Uterus (tissue), 4 donors: ENCODE results near the gene FOXD4L4. TPM values are rescaled to one million over a fixed set of nuclear protein-coding genes. Genes with fewer than 3 reads are reported as not detected.
"Not testable (repeated sequence)": the region's sequence is repeated elsewhere in the genome, so short reads cannot be mapped to it uniquely, and the experiment has no call there.

ENCODE experiments used
- DNase-seq, 2 donors: peaks; one replicate each; pipeline ENCODE4 v3.0.0-alpha.2; 2019 to 2020
- H3K27ac ChIP-seq, 2 donors: fragments of 200-600 bp; sonication (generic); 1 replicate in 1 of 2; 2 replicates in 1 of 2; pipeline ENCODE4 v1.5.1; 2016 to 2018
- H3K27me3 ChIP-seq, 2 donors: fragments of 200-600 bp; sonication (generic); one replicate each; pipeline ENCODE4 v1.5.1; 2018 to 2019; ENCODE audit warnings: control low read depth in 1 of 2
- H3K36me3 ChIP-seq, 2 donors: fragments of 200-600 bp; sonication (generic); one replicate each; pipeline ENCODE4 v1.5.1; 2019; ENCODE audit warnings: control low read depth in 1 of 2
- H3K4me1 ChIP-seq, 2 donors: fragments of 200-600 bp; sonication (generic); one replicate each; pipeline ENCODE4 v1.5.1; 2018 to 2019; ENCODE audit warnings: control low read depth in 1 of 2
- H3K4me3 ChIP-seq, 2 donors: fragments of 200-600 bp; sonication (generic); 1 replicate in 1 of 2; 2 replicates in 1 of 2; pipeline ENCODE4 v1.5.1; 2018 to 2019; ENCODE audit warnings: mild to moderate bottlenecking in 1 of 2
- H3K9me3 ChIP-seq, 2 donors: fragments of 200-600 bp; sonication (generic); one replicate each; pipeline ENCODE4 v1.5.1; 2019; ENCODE audit warnings: control low read depth in 1 of 2
- intact Hi-C: fragments of 100-400 bp; cut with DNase I; formaldehyde crosslinking; loops from one replicate; pipeline ENCODE4 v1.15.1; 2023; ENCODE audit warnings: low total_unique reads
- total RNA-seq, 4 donors: library from RNA; depleted of rRNA in 3 of 4; stranded (reverse); fragments of >200 nt in 3 of 4; gene quantifications; one replicate each; pipeline versions ENCODE4 v1.1.0 to v1.2.4, GENCODE V29; 2014 to 2023
- donor health status: DM: yes; HTN: yes; CAD: no.

FOXD4L4 gene
- under 1 TPM in 2 of 4 donors, not detected in 2; 0.21 to 0.35 TPM for total RNA-seq

DNA sequence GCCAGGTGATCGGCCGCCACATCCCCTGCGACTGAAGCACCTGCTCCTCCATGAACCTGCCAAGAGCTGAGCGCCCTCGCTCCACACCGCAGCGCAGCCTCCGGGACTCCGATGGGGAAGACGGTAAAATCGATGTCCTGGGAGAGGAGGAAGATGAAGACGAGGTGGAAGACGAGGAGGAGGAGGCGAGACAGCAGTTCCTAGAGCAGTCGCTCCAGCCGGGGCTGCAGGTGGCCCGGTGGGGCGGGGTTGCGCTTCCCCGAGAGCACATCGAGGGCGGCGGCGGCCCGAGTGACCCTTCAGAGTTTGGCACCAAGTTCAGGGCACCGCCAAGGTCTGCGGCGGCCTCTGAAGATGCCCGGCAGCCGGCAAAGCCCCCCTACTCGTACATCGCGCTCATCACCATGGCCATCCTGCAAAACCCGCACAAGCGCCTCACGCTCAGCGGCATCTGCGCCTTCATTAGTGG, at the start of gene FOXD4L4:
TSS of gene FOXD4L4 (plus strand) at position 51 of the 469 bp plus-strand sequence. CDS start at position 51, 0 bp downstream.
- H3K27me3 ChIP-seq, H3K9me3 ChIP-seq, H3K4me3 ChIP-seq, DNase-seq, intact Hi-C loops, H3K27ac ChIP-seq, H3K4me1 ChIP-seq, H3K36me3 ChIP-seq: not testable (repeated sequence)

DNA sequence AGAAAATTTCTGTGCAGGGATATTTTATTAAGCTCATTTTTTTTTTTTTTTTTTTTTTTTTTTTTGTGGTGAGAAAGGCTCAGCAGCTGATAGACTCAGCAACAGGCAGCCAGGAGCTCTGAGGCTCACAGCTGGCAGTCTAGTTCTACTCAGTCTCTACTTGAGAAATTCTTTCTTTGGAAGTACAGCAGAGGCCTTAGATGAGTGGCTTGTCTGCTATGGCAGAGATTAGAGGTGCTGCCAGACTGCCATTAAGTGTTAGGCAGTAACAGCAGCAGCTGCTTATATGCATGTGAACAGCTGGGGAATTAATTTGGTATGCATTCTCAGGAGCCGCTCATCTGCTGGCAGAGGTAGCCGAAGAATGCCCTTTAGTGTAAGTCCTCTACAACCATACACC, 33.4 kb upstream of the FOXD4L4 start:
- DNase-seq, H3K9me3 ChIP-seq, H3K4me3 ChIP-seq, H3K36me3 ChIP-seq, H3K27me3 ChIP-seq, H3K27ac ChIP-seq, H3K4me1 ChIP-seq, intact Hi-C loops: not testable (repeated sequence)

DNA sequence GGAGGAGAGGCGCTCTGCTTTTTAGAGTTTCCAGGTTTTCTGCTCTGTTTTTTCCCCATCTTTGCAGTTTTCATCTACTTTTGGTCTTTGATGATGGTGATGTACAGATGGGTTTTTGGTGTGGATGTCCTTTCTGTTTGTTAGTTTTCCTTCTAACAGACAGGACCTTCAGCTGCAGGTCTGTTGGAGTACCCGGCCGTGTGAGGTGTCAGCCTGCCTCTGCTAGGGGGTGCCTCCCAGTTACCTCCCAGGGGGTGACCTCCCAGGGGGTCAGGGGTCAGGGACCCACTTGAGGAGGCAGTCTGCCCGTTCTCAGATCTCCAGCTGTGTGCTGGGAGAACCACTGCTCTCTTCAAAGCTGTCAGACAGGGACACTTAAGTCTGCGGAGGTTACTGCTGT, 22.5 kb upstream of the FOXD4L4 start:
- DNase-seq, H3K36me3 ChIP-seq, H3K27ac ChIP-seq, H3K4me3 ChIP-seq, H3K9me3 ChIP-seq, intact Hi-C loops, H3K27me3 ChIP-seq, H3K4me1 ChIP-seq: not testable (repeated sequence)

DNA sequence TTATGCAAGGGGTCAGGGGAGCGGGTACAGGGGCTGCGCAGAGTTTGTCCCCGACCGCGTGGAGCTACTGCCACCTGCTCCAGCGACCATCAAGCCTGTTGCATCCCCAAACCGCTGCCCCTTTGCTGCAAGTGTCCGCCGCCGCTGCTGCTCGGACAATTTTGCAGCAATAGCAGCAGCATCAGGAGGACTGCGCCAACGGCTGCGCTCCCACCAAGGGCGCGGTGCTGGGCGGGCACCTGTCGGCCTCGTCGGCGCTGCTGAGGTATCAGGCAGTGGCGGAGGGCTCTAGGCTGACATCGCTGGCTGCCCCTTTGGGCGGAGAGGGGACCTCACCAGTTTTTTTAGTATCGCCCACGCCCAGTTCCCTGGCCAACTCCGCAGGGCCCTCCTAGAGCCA, 1.2 kb downstream of the FOXD4L4 start:
- intact Hi-C loops, H3K27ac ChIP-seq, H3K4me1 ChIP-seq, H3K4me3 ChIP-seq, H3K36me3 ChIP-seq, DNase-seq, H3K27me3 ChIP-seq, H3K9me3 ChIP-seq: not testable (repeated sequence)

Other genes with a start within 250 kb of the FOXD4L4 start
- 10 to 100 TPM; 10.5 to 66.2 (median 55.9) TPM for gene ZNG1E, start 61.2 kb upstream of the FOXD4L4 start, total RNA-seq